Adipose tissue (tissue), 3 donors: Measurements from ENCODE around the gene APP. TPM values are rescaled to one million over a fixed set of nuclear protein-coding genes. Genes with fewer than 3 reads are reported as not detected.

Experiments used
- H3K27ac ChIP-seq: one replicate; pipeline ENCODE4 v1.5.1; 2013; ENCODE audit warnings: low read depth, low read length
- WGBS, 3 donors: extraction: QIAGEN DNeasy Blood & Tissue Kit; methylation state at CpG; one replicate each; pipeline ENCODE4 v1.1.7; 2013; 5-methylcytosine and 5-hydroxymethylcytosine counted together
- polyA plus RNA-seq, 3 donors: library from polyadenylated mRNA; stranded (reverse); fragments of 200-250 nt; gene quantifications; one replicate each; pipeline ENCODE4 v1.2.3, GENCODE V29; 2013
- donor health status: healthy with polysubstance abuse.
- donor health status: Bipolar disorder and iron deficiency.
- donor health status: healthy.

Gene APP
- polyA plus RNA-seq, 3 donors = 101 to 212 (median 126) TPM

DNA sequence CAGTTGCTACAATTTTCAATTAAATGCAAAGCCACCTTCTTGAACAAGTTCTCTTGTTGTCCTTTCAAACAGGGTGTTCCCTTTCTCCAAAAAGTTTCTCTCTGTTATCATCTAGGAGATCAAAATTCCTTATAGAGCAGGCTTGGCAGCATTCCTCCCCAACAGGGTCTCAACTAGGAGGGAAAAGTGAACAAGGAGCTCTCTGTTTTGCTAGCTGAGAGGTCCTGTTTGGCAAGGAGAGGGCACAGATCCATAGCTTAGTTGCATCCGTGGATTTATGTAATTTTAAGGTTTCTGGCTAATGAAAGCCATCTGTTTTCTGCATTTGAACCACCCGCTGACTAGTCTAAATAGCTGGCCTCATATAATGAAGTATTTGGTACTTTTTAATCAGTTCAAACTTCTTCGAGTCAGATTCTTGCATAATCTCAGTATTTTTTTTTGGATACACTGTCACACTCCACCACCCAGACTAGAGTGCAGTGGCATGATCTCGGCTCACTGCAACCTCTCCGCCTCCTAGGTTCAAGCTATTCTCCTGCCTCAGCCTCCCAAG, 54.0 kb downstream of the APP start:
- H3K27ac ChIP-seq = no peak overlapping the region
- 42 to 57% (median 54%) methylated on average over 5 of the region's 5 CpGs for WGBS, 3 donors

DNA sequence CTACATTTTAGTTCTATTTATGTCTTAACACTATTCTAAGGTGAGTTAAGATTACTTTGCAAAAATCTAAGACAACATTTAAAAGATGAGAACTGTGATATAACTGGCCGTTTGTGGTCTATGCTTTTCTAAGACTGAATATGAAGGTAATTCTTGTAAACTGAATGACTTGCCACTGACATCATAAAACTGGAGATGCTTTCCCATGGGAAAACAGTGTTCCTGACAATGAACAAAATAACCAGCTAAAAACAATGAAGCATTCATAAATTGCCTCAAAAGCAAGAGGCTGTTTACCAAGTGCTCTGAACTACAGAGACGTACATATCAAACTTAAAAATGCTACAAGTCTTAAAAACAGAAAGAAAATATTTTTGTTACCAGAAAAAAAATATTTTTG, 54.7 kb downstream of the APP start:
- no peak overlapping the region for H3K27ac ChIP-seq
- WGBS, 3 donors = 28 to 44% (median 42%) methylated on average over 2 of the region's 2 CpGs

DNA sequence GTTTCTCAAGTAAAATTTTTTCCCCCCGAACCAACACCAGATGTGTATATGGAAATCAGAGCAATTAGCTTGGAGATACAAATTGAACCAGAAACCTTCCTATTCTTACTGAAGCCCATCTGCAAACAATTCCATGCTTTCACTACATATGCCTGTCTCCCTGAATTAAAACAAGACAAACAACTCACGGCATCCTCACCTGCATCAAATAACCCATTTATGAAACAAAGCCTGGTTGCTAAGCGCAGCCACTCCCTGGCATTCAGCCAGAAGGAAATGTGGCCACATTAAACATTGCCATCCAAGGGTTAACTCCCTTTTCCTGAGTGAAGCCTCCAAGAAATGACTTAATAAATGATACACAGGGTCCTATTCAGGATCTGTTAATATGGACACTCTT, 55.3 kb downstream of the APP start:
- WGBS, 3 donors = 62 to 76% (median 64%) methylated on average over 3 of the region's 3 CpGs
- no peak overlapping the region for H3K27ac ChIP-seq

DNA sequence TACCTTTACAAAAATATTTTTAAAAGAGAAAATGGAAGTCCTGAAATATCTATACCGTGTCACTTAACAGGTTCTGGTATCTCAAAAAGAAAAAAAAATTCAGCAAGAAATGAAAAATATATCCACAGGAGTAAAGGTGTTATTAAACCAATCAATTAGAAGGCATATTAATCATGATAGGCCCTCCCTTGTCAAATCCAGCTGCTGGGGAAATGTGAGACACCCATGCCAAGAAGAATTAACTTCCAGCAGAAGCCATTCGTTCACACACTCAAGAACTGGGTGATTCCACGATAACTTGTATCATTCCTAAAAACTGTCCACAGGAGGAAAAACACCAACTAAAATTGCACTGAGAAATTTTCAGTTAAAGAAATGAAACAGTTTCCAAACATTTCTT, 57.6 kb downstream of the APP start:
- no peak overlapping the region for H3K27ac ChIP-seq
- 27 to 75% (median 72%) methylated on average over 3 of the region's 3 CpGs for WGBS, 3 donors

DNA sequence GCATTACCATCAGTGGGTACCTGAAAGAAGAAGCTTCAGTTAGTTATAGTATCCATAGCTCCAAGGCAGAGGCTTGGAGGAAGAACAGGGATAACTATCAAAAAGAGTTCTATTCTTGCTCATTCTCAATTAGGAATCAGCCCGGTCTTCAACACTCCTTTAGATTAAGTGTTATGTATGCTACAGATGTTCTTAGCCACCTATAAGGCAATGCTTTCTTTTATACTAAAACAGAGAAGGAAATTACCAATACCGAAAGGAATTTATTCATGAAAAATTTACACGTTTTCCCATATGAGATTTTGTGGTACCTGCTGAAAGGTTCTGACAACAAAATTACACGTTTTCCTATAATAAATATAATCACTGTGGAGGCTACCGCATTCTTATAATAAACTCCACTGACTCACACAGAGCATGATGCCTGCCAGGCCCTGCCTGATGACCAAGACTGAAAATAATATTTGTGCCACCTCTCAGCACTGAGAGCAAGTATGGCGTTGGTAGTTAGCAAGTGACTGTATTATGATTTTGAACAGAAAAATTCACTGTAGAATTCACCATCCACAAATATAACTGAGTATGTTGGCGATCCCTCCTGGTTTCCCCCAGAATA, 58.3 kb downstream of the APP start:
- H3K27ac ChIP-seq = no peak overlapping the region
- WGBS, 3 donors = 81 to 91% (median 85%) methylated on average over 7 of the region's 7 CpGs

DNA sequence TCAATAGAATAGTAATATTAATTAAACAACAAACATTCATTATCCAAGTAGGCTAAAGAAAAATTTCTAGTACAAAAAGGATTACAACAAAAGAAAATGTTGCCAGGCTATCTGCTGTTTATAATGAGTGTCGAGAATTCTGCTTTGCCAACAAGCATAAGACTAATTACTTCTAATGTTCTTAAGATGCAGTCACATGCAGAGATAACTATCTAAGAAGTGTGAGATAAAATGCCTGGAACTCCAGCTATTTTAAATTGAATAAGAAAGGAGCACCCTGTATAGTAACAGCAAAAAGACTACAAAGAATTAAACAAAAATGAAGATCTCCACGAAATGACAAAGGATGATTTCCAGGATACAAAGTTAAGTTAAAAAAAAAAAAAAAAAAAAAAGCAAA, 59.9 kb downstream of the APP start:
- WGBS, 3 donors = 62 to 68% (median 68%) methylated on average over 2 of the region's 2 CpGs
- no peak overlapping the region for H3K27ac ChIP-seq

DNA sequence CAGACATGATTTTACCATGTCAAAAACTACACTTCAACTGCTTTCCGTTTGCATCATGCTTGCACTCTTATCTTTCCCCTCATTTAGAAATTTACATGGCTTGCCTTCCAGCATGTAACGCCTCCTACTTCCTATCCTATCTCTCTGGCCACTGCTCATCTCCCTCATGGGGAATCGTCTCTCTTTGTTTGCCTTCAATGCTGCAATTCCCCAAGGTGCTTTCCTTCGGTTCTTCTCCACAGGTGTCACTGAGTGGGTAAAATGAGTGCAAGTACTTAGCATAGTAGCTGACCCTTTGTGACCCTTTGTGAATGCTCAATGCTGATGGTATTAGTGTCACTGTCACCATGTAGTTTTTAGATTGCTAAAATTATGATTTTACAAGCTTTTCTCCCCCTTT, 63.1 kb downstream of the APP start:
- H3K27ac ChIP-seq = no peak overlapping the region
- 75 to 83% (median 75%) methylated on average over 4 of the region's 4 CpGs for WGBS, 3 donors

DNA sequence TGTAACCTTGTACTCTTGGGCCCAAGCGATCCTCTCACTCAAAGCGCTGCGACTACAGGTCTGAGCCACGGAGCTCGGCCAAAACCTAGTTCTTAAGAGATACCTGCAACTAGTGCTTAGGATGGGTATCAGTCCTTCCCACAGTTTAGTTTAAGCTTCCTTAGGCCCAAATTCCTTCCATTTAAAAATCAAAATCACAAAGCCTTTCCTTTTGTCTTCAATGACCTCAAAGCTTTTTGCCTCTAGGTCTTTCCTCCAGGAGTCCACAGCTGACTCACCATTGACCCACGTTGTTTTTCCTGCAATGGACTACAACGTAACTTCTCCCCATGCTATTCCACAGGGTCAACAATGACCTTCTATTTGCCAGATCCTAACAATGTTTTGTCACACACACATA, 64.0 kb downstream of the APP start:
- WGBS, 3 donors = 85 to 92% (median 90%) methylated on average over 7 of the region's 7 CpGs
- H3K27ac ChIP-seq = no peak overlapping the region

DNA sequence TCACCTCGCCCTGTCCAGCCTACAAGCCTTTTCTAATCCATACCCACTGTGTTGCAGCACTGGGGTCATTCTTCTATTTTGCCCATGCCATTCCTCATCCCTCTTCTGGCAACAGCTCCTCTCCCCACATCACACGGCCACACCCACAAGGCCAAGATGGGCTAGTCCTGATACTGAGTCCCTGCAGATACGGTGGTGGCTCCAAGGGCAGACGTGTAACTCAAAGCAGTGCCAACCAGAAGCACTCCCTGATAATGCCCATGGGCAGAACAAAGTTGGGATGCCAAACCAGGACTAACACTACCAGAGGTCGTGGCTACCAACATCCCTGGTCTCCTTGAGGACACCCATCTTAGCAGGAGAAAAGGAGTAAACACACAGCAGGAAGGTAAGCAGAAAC, 64.8 kb downstream of the APP start:
- H3K27ac ChIP-seq = no peak overlapping the region
- 59 to 93% (median 92%) methylated on average over 5 of the region's 5 CpGs for WGBS, 3 donors

DNA sequence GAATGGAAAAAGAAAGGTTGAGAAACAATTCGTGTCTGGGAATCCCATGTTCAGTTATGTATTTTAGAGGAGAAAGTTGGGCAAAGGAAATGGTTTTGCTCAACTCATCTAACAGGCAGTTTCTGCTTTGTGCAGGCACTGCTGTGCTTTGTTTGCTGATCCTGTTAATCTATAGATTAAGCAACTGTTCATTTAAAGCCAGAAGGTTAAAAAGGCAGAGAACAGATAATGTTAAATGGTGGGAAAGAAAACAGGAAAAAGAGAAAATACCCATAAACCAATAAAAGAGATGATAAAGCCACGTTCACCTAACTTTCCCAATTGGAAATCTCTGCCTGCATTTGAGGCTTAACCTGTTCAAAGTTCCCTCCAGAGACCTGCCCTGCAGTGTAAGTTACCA, 70.0 kb downstream of the APP start:
- 46 to 59% (median 52%) methylated on average over 2 of the region's 2 CpGs for WGBS, 3 donors
- H3K27ac ChIP-seq = no peak overlapping the region

DNA sequence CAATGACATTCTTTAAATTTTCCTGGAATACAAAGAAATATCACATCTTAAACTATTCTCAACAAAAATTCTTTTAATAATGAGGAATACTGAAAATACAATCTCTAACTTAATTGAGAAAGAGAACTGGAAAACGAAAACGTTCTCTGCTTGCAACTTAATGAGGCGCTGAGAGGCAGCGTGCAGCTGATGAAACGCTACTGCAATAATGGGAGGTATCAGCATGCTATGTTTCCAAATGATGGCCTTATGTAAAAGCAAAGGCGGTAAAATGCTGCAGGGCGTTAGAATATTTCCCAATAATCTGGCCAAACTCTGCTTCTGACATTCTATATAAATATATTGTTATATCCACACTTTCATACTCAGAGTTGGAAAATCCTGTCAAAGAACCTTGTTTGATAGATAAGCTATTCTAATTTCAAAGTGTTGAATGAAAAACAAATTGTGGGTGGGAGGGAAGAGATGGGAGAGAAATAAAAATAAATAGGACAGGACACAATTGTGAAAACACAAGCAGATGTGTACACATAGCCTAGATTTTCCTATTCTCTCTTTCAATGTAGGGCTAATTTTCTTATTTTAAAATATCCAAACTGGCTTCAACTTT, 70.9 kb downstream of the APP start:
- WGBS, 3 donors = 55 to 76% (median 67%) methylated on average over 7 of the region's 7 CpGs
- H3K27ac ChIP-seq = no peak overlapping the region

DNA sequence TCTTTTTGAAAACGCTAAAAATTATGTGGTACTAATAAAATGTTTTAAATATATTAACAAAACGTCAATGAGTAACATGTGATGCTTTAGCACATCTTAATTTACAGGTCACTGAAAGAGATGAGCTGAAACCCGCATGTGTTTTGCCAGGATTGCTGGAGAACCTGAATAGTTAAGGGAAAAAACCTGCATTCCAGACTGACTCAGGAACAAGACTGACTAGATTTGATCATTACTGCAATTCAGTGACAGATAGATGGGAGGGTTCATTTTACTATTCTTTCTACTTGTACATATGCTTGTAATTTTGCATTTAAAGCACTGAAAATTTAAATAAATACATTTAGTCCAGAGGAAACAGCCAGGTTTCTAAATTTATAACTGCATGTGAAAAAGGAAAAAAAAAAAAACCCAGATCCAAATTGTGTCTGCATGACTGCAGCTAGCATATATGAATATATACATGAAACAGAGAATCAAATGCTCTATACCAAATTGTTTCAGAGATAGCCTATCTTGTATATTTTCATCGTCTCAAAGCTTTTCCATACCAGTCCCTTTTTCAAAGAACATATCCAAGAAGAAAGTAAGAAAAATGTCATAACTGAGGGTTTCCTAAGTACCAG, 71.7 kb downstream of the APP start:
- H3K27ac ChIP-seq = no peak overlapping the region
- 72 to 81% (median 76%) methylated on average over 4 of the region's 4 CpGs for WGBS, 3 donors

DNA sequence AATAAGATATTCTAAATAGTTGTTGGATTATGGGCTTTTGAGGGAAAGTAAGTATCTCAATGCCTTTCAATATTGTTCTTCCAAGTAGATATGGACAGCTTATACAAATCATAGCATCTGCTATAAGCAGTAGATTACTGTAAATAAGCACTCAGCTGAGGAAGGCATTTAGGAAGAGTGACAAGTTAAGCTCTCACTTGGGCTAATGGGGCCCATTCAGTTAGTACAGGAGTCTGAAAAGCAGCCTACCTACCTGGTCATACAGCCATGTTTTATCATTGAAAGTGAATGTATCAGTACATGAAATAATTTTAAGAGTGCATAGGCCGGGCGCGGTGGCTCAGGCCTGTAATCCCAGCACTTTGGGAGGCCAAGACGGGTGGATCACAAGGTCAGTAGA, 73.1 kb downstream of the APP start:
- H3K27ac ChIP-seq = no peak overlapping the region
- 83 to 99% (median 98%) methylated on average over 4 of the region's 4 CpGs for WGBS, 3 donors

DNA sequence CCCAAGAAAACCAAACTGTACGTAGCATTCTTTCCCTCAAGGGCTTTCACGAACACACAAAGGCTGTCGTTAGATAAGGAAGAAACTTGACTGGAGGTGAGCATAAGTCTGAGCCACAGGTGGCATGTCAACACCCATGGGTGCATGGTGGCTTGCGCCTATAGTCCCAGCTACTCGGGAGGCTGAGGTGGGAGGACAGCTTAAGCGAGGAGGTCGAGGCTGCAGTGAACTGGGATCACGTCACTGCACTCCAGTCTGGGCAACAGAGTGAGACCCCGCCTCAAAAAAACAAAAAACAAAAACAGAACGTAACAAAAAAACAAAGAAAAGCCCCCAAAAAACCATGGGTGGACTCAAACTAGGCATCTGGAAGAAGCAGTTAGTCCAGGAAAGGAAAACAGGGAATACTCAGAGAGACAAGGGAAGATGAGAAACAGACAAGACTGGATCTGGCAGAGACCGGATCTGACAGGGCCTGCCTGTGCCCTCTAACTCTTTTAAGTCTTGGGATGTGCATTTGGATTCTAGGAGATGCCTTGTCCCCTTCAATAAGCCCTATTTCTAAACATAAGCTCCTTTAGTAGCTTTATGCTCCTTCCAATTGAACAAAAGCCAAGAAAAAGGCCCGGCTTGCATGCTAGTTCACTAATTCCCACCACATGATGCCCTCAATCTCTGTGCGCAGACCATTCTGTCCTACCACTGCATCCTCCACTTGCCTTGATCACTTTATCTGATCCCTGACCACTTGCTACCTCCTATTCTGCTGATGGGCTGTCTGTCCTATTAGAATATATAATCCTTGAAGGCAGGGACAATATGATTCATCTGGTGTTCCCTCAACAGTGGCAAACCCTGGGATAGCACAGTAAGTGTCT, 73.8 kb downstream of the APP start:
- H3K27ac ChIP-seq = no peak overlapping the region
- WGBS, 3 donors = 91 to 94% (median 93%) methylated on average over 13 of the region's 13 CpGs

DNA sequence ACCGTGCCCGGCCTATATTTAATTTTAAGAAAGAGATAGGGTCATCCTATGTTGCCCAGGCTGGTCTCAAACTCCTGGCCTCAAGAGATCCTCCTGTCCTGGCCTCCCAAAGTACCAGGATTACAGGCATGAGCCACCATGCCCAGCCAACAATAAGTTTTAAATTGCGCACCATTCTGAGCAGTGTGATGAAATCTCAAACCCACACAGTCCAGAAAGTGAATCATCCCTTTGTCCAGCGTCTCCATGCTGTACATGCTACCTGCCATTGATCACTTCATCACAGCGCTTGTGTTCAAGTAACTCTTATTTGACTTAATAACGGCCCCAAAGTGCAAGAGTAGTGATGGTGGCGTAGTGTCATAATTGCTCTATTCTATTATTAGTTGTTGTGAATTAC, 75.4 kb downstream of the APP start:
- WGBS, 3 donors = 92 to 98% (median 92%) methylated on average over 7 of the region's 7 CpGs

DNA sequence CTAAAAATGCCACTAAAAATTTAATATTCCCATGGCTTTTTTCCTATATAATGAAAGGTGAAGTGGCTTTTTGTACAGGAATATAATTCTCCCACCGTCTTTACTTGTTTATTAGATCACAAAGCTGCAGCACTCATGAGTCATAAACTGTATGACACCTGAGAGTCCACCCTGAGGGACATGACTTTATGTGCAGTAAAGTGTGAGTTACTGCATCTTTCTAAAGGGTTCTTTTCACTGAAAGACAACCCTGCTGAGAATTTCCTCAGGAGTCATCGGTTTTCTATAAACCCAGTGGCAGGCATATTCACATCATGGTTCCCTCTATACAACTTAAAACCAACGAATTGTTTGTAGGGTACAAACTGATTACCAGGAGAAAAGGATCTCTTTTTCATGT, 77.4 kb downstream of the APP start:
- no peak overlapping the region for H3K27ac ChIP-seq
- WGBS, 3 donors = 85 to 86% (median 86%) methylated on average over 3 of the region's 3 CpGs

More for the DNA sequence above, 75.4 kb downstream of the APP start:
- no peak overlapping the region for H3K27ac ChIP-seq

DNA sequence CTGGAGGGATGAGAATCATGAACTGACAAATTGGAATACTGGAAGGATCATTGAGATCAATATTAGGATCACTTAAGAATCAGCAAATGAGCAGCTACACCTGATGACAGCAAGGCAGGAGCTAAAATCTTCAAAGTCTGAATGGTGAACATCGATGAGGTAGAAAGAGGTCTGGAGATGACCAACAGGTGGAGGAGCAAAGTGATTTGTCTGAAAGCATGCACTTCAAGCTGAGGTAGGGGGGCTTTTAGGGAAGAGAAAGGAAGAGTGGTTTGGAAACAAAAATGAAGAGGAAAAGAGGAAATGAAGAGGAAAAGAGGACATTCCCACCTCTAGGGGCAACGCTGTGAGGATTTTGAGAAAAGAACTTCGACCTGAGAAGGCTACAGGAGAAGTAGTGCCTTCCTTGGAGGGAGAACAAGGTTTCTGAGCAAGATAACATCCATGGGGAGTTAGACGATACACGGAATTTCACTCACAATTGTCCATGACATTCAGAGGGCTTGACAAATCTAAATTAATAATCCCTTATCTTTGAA, 79.0 kb downstream of the APP start:
- WGBS, 3 donors = 88 to 93% (median 91%) methylated on average over 5 of the region's 5 CpGs
- no peak overlapping the region for H3K27ac ChIP-seq

DNA sequence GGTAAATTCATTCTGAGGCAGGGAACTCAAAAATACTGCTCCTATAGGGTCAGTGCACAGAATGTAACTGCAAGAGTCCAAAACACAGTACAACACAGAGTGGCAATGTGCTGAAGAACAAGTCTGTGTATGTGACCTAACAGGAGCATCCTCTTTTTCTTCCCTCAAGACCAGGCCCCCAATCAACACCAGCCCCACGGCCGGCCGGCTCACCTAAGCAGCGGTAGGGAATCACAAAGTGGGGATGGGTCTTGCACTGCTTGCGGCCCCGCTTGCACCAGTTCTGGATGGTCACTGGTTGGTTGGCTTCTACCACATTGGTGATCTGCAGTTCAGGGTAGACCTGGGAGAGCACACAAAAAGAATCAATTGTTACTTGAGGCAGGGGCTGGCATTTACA, 80.8 kb downstream of the APP start:
- no peak overlapping the region for H3K27ac ChIP-seq
- WGBS, 3 donors = 95 to 98% (median 98%) methylated on average over 6 of the region's 6 CpGs
